B cell (primary cell): ENCODE measurements around the gene ATP1B2. TPM values are rescaled to one million over a fixed set of nuclear protein-coding genes. Genes with fewer than 3 reads are reported as not detected.

Experiments used
- ATAC-seq: fragments of 200-7000 bp; cut with Tn5 transposase; one replicate; pipeline ENCODE4 v1.10.0; 2021; ENCODE audit warnings: low read depth, mild to moderate bottlenecking, moderate number of reproducible peaks, moderate library complexity
- CTCF ChIA-PET: fragments of 350-600 bp; sonication (Branson Sonifier 250); formaldehyde crosslinking; loops from one replicate; lab custom pipeline; 2021; ENCODE audit warnings: antibody characterized with exemption, inconsistent platforms; lab: Charles Lee
- POLR2A ChIA-PET: fragments of 350-600 bp; sonication (Branson Sonifier 250); formaldehyde crosslinking; loops from one replicate; lab custom pipeline; 2021; ENCODE audit warnings: antibody characterized with exemption; lab: Charles Lee
- DNase-seq: peaks from one replicate; pipeline ENCODE4 v3.0.0; 2013
- H2AFZ ChIP-seq: 2 replicates; pipeline ENCODE4 v1.6.1; 2012; ENCODE audit warnings: mild to moderate bottlenecking, low read depth, low read length; ENCODE audit not compliant: insufficient read depth, poor library complexity, severe bottlenecking
- H3K27ac ChIP-seq, 2 donors: 1 replicate in 1 of 2; 2 replicates in 1 of 2; pipeline ENCODE4 v1.5.1; 2012 to 2013; ENCODE audit warnings: low read length in 2 of 2, mild to moderate bottlenecking in 2 of 2, moderate library complexity in 1 of 2
- H3K27me3 ChIP-seq, 4 experiments: fragments of 200-600 bp in 1 of 4; sonication (generic) in 1 of 4; replicated peaks in 1 of 4; 1 replicate in 2 of 4; 2 replicates in 2 of 4; pipeline versions ENCODE4 v1.6.1 to v1.7.0; 2013 to 2016; ENCODE audit warnings: low read length in 3 of 4, mild to moderate bottlenecking in 2 of 4, mixed read lengths in 1 of 4, moderate library complexity in 1 of 4; ENCODE audit not compliant: insufficient read depth in 4 of 4, control insufficient read depth in 3 of 4; ENCODE audit errors: control extremely low read depth in 1 of 4
- H3K36me3 ChIP-seq, 2 experiments: replicated peaks in 1 of 2; 1 replicate in 1 of 2; 2 replicates in 1 of 2; pipeline versions ENCODE4 v1.6.1 to v1.7.1; 2013; ENCODE audit warnings: low read length in 1 of 2; ENCODE audit not compliant: insufficient read depth in 2 of 2, control insufficient read depth in 1 of 2; ENCODE audit errors: control extremely low read depth in 1 of 2, extremely low read depth in 1 of 2
- H3K4me1 ChIP-seq, 2 donors: fragments of 200-600 bp in 1 of 2; sonication (generic) in 1 of 2; 1 replicate in 1 of 2; 2 replicates in 1 of 2; pipeline versions ENCODE4 v1.5.1 to v1.6.1; 2013 to 2017; ENCODE audit warnings: low read length in 2 of 2; ENCODE audit not compliant: control insufficient read depth in 2 of 2, insufficient read depth in 2 of 2
- H3K4me2 ChIP-seq: replicated peaks from 2 replicates; pipeline ENCODE3; 2012; ENCODE audit warnings: mild to moderate bottlenecking, low read depth, low read length; ENCODE audit not compliant: poor library complexity, severe bottlenecking
- H3K4me3 ChIP-seq, 5 experiments: fragments of 200-600 bp in 1 of 5; sonication (generic) in 1 of 5; 1 replicate in 3 of 5; 2 replicates in 2 of 5; pipeline versions ENCODE4 v1.5.1 to v1.7.0; 2011 to 2016; ENCODE audit warnings: low read length in 4 of 5, mild to moderate bottlenecking in 4 of 5, low read depth in 2 of 5, control low read depth in 1 of 5, moderate library complexity in 1 of 5; ENCODE audit not compliant: insufficient read depth in 1 of 5; ENCODE audit errors: control extremely low read depth in 1 of 5, extremely low read depth in 1 of 5
- H3K79me2 ChIP-seq: fragments of 200-600 bp; sonication (generic); one replicate; pipeline ENCODE4 v1.6.0; 2016; ENCODE audit warnings: low read length; ENCODE audit not compliant: control insufficient read depth, insufficient read depth
- H3K9ac ChIP-seq: fragments of 200-600 bp; sonication (generic); 2 replicates; pipeline ENCODE4 v1.6.1; 2017; ENCODE audit warnings: mild to moderate bottlenecking, low read length, moderate library complexity
- H3K9me3 ChIP-seq, 3 donors: one replicate each; pipeline versions ENCODE4 v1.6.1 to v1.7.1; 2013; ENCODE audit warnings: low read length in 2 of 3; ENCODE audit not compliant: control insufficient read depth in 2 of 3, insufficient read depth in 1 of 3; ENCODE audit errors: control extremely low read depth in 1 of 3
- H4K20me1 ChIP-seq: 2 replicates; pipeline ENCODE4 v1.6.0; 2012; ENCODE audit warnings: mild to moderate bottlenecking, low read length; ENCODE audit not compliant: insufficient read depth, control insufficient read depth, poor library complexity, severe bottlenecking
- H3K27ac Mint-ChIP-seq: one replicate; pipeline ENCODE4 v1.8.0; 2021; ENCODE audit warnings: mixed read lengths
- H3K27me3 Mint-ChIP-seq: one replicate; pipeline ENCODE4 v1.8.0; 2021; ENCODE audit warnings: mixed read lengths
- H3K4me1 Mint-ChIP-seq: one replicate; pipeline ENCODE4 v1.8.0; 2021; ENCODE audit warnings: mixed read lengths
- H3K4me3 Mint-ChIP-seq: one replicate; pipeline ENCODE4 v1.8.0; 2021; ENCODE audit warnings: mixed read lengths
- H3K9me3 Mint-ChIP-seq: one replicate; pipeline ENCODE4 v1.8.0; 2022; ENCODE audit warnings: mixed read lengths; ENCODE audit not compliant: insufficient read depth
- EZH2 ChIP-seq: IDR thresholded peaks from 2 replicates; pipeline ENCODE4 v1.6.1; 2012; ENCODE audit warnings: borderline replicate concordance, low read depth, mild to moderate bottlenecking, moderate library complexity, low read length; ENCODE audit not compliant: insufficient read depth, poor library complexity, severe bottlenecking
- WGBS: methylation state at CpG from one replicate; pipeline ENCODE4 v1.1.5; 2013; ENCODE audit warnings: missing lambda C conversion rate; ENCODE audit not compliant: insufficient coverage; 5-methylcytosine and 5-hydroxymethylcytosine counted together
- intact Hi-C: fragments of 100-400 bp; cut with micrococcal nuclease; formaldehyde crosslinking; loops from one replicate; pipeline ENCODE4 v1.10.0; 2022
- polyA plus RNA-seq: library from polyadenylated mRNA; depleted of rRNA; stranded (reverse); fragments of >200 nt; gene quantifications from 2 replicates; pipeline ENCODE4 v1.2.3, GENCODE V29; 2012
- total RNA-seq, 2 donors: library from RNA; stranded (reverse); fragments of 120-200 nt in 1 of 2; gene quantifications; 1 replicate in 1 of 2; 2 replicates in 1 of 2; pipeline versions ENCODE4 v1.2.3 to v1.2.4, GENCODE V29; 2013 to 2022
- TF ChIP-seq, protein P1 (sequence below): fragments of 200-600 bp; IDR thresholded peaks from one replicate; pipeline ENCODE4 v1.8.0; 2022; ENCODE audit warnings: antibody characterized with exemption, mild to moderate bottlenecking

ATP1B2 gene
- total and polyA plus RNA-seq, 2 donors (not counting 1 experiment from before 2014, with no cell fraction given): 0.39 TPM; not detected in 1

- Mint-ChIP-seq H3K4me3 (peak overlapping the region; percentile 93), H3K9me3 (no peaks in the 10 kb centered on the region), H3K27me3 (no peaks in the 10 kb centered on the region), H3K27ac (peak overlapping the region; percentile 32), H3K4me1 (peaks cover 17% of the 10 kb centered on the region)
- DNase-seq: no peak
- ATAC-seq: no peak
- H3K4me1 ChIP-seq: peaks cover 6 to 14% of the 10 kb centered on the region in 2 donors
- H3K9ac ChIP-seq: no peak overlapping the region
- no peaks in the 10 kb centered on the region for H3K36me3 ChIP-seq
- ChIA-PET POLR2A (interaction anchor here (1.1 kb wide), 1 partner anchor 58 kb away, joined by 3 read pairs; no protein-coding TSS in a partner anchor), CTCF (interaction anchor here (1.9 to 2.4 kb wide), 2 partner anchors 11 to 61 kb away, joined by 11 to 29 read pairs; partner anchors contain the start of genes FXR2, TP53 and WRAP53)
- no peak overlapping the region for H3K27ac ChIP-seq
- H4K20me1 ChIP-seq: no peaks in the 10 kb centered on the region
- H3K4me2 ChIP-seq: peak overlapping the region; percentile 85
- no peaks in the 10 kb centered on the region for H3K9me3 ChIP-seq
- TF ChIP-seq, protein P1, sequence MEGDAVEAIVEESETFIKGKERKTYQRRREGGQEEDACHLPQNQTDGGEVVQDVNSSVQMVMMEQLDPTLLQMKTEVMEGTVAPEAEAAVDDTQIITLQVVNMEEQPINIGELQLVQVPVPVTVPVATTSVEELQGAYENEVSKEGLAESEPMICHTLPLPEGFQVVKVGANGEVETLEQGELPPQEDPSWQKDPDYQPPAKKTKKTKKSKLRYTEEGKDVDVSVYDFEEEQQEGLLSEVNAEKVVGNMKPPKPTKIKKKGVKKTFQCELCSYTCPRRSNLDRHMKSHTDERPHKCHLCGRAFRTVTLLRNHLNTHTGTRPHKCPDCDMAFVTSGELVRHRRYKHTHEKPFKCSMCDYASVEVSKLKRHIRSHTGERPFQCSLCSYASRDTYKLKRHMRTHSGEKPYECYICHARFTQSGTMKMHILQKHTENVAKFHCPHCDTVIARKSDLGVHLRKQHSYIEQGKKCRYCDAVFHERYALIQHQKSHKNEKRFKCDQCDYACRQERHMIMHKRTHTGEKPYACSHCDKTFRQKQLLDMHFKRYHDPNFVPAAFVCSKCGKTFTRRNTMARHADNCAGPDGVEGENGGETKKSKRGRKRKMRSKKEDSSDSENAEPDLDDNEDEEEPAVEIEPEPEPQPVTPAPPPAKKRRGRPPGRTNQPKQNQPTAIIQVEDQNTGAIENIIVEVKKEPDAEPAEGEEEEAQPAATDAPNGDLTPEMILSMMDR: no peak
- no peak for TF ChIP-seq EZH2
- no peak overlapping the region for H2AFZ ChIP-seq
- intact Hi-C loops: no loop called here
- peaks cover 11% of the 10 kb centered on the region for H3K79me2 ChIP-seq
- 99% methylated on average over 5 of the region's 7 CpGs for WGBS
- no peaks in the 10 kb centered on the region for H3K27me3 ChIP-seq
- no peak overlapping the region for H3K4me3 ChIP-seq
Measured at GRCh38 chr17:7626307-7626706, 24.4 kb upstream of the ATP1B2 start.

DNA sequence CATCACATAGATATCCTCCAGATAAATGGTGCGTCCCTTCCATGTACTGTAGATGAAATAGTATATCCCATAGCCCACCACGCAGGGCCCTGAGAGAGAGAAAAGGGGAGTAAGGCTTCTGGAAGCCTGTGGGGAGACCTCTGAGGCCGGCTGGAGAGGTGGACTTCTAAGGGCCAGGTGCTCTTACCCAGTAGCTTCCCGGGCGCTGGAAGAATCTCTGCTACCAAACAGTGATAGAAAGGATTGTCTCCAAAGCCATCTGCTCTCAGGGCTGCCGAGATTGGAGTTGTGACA is 23.8 kb upstream of the ATP1B2 start:
- TF ChIP-seq, protein P1: no peak
- no peak for TF ChIP-seq EZH2
- Histone ChIP-seq H3K27ac (peak overlapping the region in 1 of 2 donors; percentile 88), H4K20me1 (no peaks in the 10 kb centered on the region), H3K27me3 (no peaks in the 10 kb centered on the region), H3K4me1 (peaks cover 6 to 14% of the 10 kb centered on the region in 2 donors), H3K4me3 (peak overlapping the region; percentile 55 to 97 (median 89)), H3K4me2 (peak overlapping the region; percentile 85), H3K9me3 (no peaks in the 10 kb centered on the region), H3K79me2 (peaks cover 11% of the 10 kb centered on the region), H2AFZ (peak overlapping the region; percentile 89), H3K9ac (peak overlapping the region; percentile 96), H3K36me3 (no peaks in the 10 kb centered on the region)
- POLR2A ChIA-PET: interaction anchor here (0.6 to 2.0 kb wide), 7 partner anchors 12 to 375 kb away, joined by 3 to 18 read pairs (median 3); partner anchors contain the start of genes CTDNEP1, ELP5, FXR2 and TP53
- Mint-ChIP-seq H3K27ac (no peak overlapping the region), H3K27me3 (no peaks in the 10 kb centered on the region), H3K9me3 (no peaks in the 10 kb centered on the region), H3K4me3 (peak overlapping the region; percentile 93), H3K4me1 (peaks cover 17% of the 10 kb centered on the region)
- DNase-seq (no peak), ATAC-seq (no peak)
- WGBS: 21% methylated on average over 3 of the region's 6 CpGs
- CTCF ChIA-PET: interaction anchor here (0.6 to 2.4 kb wide), 5 partner anchors 11 to 673 kb away, joined by 3 to 29 read pairs (median 6); partner anchors contain the start of genes FXR2, TP53 and WRAP53
- intact Hi-C loops: loop anchor here (1.0 kb wide), 3 partner anchors 12 to 59 kb away; partner anchors contain the start of gene ATP1B2
